IPS-20b (cell line): ENCODE results near the gene PLVAP.

ENCODE experiments used
- H3K27ac ChIP-seq: one replicate; pipeline ENCODE4 v1.5.1; 2013; ENCODE audit warnings: low read length
- H3K27me3 ChIP-seq: 2 replicates; pipeline ENCODE4 v1.6.1; 2013; ENCODE audit warnings: mild to moderate bottlenecking, low read length, inconsistent platforms; ENCODE audit not compliant: insufficient read depth
- H3K36me3 ChIP-seq: 2 replicates; pipeline ENCODE4 v1.6.1; 2013; ENCODE audit warnings: low read depth, mild to moderate bottlenecking, inconsistent platforms, low read length, moderate library complexity; ENCODE audit not compliant: insufficient read depth
- H3K4me1 ChIP-seq: 2 replicates; pipeline ENCODE4 v1.6.1; 2013; ENCODE audit warnings: mild to moderate bottlenecking, control low read depth, inconsistent platforms, low read length, moderate library complexity; ENCODE audit not compliant: insufficient read depth
- H3K4me3 ChIP-seq: 2 replicates; pipeline ENCODE4 v1.5.1; 2013; ENCODE audit warnings: mild to moderate bottlenecking, low read length, inconsistent platforms
- H3K9ac ChIP-seq: 2 replicates; pipeline ENCODE4 v1.6.1; 2013; ENCODE audit warnings: low read depth, mild to moderate bottlenecking, inconsistent platforms, low read length, moderate library complexity
- H3K9me3 ChIP-seq: 2 replicates; pipeline ENCODE4 v1.6.1; 2013; ENCODE audit warnings: mild to moderate bottlenecking, low read depth, low read length, inconsistent platforms; ENCODE audit not compliant: insufficient read depth

Gene PLVAP

GRCh38 chr19:17394891-17395415, 17.8 kb upstream of the PLVAP start:
- Histone ChIP-seq H3K4me1 (peaks cover 3% of the 10 kb centered on the region; the same call in 1 of the 2 replicates), H3K9ac (peak overlapping the region; percentile 39; the same call in 1 of the 2 replicates), H3K27me3 (peaks cover 3% of the 10 kb centered on the region; the same call in 1 of the 2 replicates), H3K36me3 (no peaks in the 10 kb centered on the region), H3K27ac (peak overlapping the region; percentile 76), H3K9me3 (no peaks in the 10 kb centered on the region), H3K4me3 (no peak overlapping the region)

- Histone ChIP-seq H3K9ac (no peak within 1 kb of the TSS), H3K27ac (no peak within 1 kb of the TSS), H3K9me3 (peaks cover 3% of the 10 kb centered on the region; the same call in 1 of the 2 replicates), H3K4me3 (no peak within 1 kb of the TSS), H3K36me3 (no peaks in the 10 kb centered on the region), H3K27me3 (peaks cover 7% of the 10 kb centered on the region; the same call in 1 of the 2 replicates), H3K4me1 (peaks cover 3% of the 10 kb centered on the region; the same call in 1 of the 2 replicates)
Observed at GRCh38 chr19:17393914-17394313, 16.8 kb upstream of the PLVAP start, which contains the start of gene CCDC194. CCDC194 (minus strand) TSS chr19:17394196; CDS start chr19:17394158, 38 bp downstream.

- H3K36me3 ChIP-seq: no peaks in the 10 kb centered on the region
- H3K4me3 ChIP-seq: no peak overlapping the region
- H3K4me1 ChIP-seq: peaks cover 3% of the 10 kb centered on the region; the same call in 1 of the 2 replicates
- no peak overlapping the region for H3K9ac ChIP-seq
- H3K27ac ChIP-seq: no peak overlapping the region
- H3K9me3 ChIP-seq: peaks cover 3% of the 10 kb centered on the region; the same call in 1 of the 2 replicates
- H3K27me3 ChIP-seq: peaks cover 7% of the 10 kb centered on the region; the same call in 1 of the 2 replicates
Observed at GRCh38 chr19:17393002-17393401, 15.9 kb upstream of the PLVAP start.

DNA sequence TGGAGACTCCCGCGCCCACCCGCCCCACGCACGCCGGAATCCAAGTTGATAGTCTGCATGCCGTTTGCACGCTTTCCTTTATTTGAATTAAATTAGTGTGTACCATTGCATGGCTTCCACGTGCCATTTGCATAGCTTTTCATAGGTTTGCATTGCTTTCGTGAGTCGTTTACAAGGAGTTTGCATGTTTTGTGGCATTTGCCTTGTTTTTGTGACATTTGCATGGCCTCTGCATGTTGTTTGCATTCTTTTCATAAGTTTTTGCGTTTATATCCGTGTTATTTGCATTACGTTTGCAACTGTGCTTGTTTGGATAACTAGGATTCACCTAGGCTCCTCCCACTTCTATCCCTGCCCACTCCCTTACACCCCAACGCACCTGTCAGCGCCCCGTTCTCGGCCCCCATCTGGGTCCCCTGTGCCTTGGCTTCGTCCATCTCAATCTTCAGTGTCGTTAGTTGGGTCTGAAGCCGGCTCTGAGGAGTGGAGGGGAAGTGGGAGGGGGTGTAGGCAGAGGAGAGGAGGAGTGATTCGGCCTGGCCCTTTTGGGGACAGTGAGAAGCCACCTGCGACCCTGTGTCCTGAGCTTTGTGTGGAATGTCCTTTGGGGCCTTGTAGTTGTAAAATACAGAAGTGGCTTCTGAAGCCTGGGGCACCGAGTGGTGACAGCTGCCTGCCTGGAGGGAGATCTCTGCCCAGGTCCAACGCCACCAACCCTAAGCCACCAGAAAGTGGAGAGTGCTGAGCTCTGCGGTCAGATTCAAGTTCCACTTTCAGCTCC, 14.4 kb upstream of the PLVAP start:
- peak overlapping the region; percentile 30; the same call in 1 of the 2 replicates for H3K9ac ChIP-seq
- no peak overlapping the region for H3K27ac ChIP-seq
- peak overlapping the region; percentile 83 for H3K4me3 ChIP-seq
- H3K27me3 ChIP-seq: peaks cover 7% of the 10 kb centered on the region; the same call in 1 of the 2 replicates
- H3K36me3 ChIP-seq: no peaks in the 10 kb centered on the region
- peaks cover 3% of the 10 kb centered on the region; the same call in 1 of the 2 replicates for H3K9me3 ChIP-seq
- H3K4me1 ChIP-seq: peaks cover 3% of the 10 kb centered on the region; the same call in 1 of the 2 replicates

DNA sequence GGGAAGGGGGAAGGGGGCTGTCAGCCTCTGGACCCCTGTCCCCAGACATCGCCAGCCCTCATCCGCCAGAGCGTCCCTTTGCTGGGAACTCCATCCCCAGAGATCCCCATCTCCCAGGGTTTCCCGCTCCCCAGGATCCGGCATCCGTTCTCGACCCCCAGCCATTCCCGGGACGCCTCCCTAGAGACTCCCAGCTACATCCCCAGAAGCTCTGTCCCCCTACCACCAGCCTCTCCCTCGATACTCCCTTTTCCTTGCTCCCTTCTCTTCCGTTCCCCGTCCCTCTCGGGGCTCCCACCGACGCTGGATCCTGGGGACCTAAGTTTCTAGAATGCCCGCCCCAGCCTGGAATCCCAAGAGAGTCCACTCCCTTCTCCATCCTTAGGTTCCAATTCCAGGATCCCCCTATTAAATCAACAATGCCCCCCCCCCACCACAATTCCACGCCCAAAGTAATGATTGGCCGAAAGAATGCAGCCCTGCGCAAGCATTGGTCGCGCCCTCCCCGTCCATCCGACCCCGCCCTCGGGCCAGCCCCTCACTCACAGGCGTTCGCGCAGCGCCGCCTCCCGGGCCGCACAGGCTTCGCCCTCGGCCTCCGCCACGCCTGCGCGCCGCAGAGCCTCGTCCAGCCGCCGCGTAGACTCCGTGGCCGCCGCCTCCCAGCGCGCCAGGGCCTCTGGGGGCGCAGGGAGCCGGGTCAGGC, 13.7 kb upstream of the PLVAP start:
- Histone ChIP-seq H3K27ac (no peak overlapping the region), H3K9me3 (peaks cover 3% of the 10 kb centered on the region; the same call in 1 of the 2 replicates), H3K9ac (peak overlapping the region; percentile 55; the same call in 1 of the 2 replicates), H3K36me3 (no peaks in the 10 kb centered on the region), H3K4me3 (peak overlapping the region; percentile 86), H3K27me3 (peaks cover 7% of the 10 kb centered on the region; the same call in 1 of the 2 replicates), H3K4me1 (peaks cover 3% of the 10 kb centered on the region; the same call in 1 of the 2 replicates)

- peaks cover 3% of the 10 kb centered on the region; the same call in 1 of the 2 replicates for H3K9me3 ChIP-seq
- H3K4me3 ChIP-seq: peak overlapping the region; percentile 86
- H3K27ac ChIP-seq: no peak overlapping the region
- H3K27me3 ChIP-seq: peaks cover 7% of the 10 kb centered on the region; the same call in 1 of the 2 replicates
- no peaks in the 10 kb centered on the region for H3K36me3 ChIP-seq
- H3K4me1 ChIP-seq: no peaks in the 10 kb centered on the region; the same call in 1 of the 2 replicates
- peak overlapping the region; percentile 55; the same call in 1 of the 2 replicates for H3K9ac ChIP-seq
Observed at GRCh38 chr19:17389957-17390664, 13.0 kb upstream of the PLVAP start.

DNA sequence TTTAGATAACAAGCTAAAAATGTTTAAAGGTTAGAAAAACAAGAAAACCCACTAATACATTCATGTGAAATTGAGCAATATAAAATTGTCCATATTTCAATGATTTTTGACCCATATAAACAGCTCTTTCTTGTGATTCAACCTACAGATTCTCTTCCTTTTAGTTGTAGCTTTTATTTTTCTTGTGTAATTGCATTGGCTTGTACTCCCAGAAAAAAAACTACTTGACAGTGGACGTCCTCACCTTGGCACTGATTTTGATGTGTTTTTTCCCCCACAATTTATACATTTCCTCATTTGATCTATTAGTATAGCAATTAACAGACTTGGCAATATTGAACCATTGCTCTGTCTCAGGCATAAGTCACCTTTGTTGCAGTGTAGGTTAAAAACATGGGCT, 12.1 kb upstream of the PLVAP start:
- Histone ChIP-seq H3K9me3 (peaks cover 3% of the 10 kb centered on the region; the same call in 1 of the 2 replicates), H3K36me3 (no peaks in the 10 kb centered on the region), H3K4me1 (no peaks in the 10 kb centered on the region; the same call in 1 of the 2 replicates), H3K27ac (no peak overlapping the region), H3K9ac (no peak overlapping the region), H3K4me3 (no peak overlapping the region), H3K27me3 (peaks cover 7% of the 10 kb centered on the region; the same call in 1 of the 2 replicates)

GRCh38 chr19:17385878-17386611, 8.9 kb upstream of the PLVAP start:
- H3K9ac ChIP-seq: no peak overlapping the region
- 0 out of 2 replicates have a peak, but pooled peaks cover 3% of the 10 kb centered on the region for H3K4me1 ChIP-seq
- H3K36me3 ChIP-seq: no peaks in the 10 kb centered on the region
- H3K9me3 ChIP-seq: peaks cover 3% of the 10 kb centered on the region; the same call in 1 of the 2 replicates
- H3K4me3 ChIP-seq: no peak overlapping the region
- H3K27ac ChIP-seq: no peak overlapping the region
- peaks cover 7% of the 10 kb centered on the region; the same call in 1 of the 2 replicates for H3K27me3 ChIP-seq

- no peak overlapping the region for H3K27ac ChIP-seq
- H3K4me1 ChIP-seq: peaks cover 12% of the 10 kb centered on the region; the same call in 1 of the 2 replicates
- H3K4me3 ChIP-seq: no peak overlapping the region
- H3K9ac ChIP-seq: no peak overlapping the region
- no peaks in the 10 kb centered on the region for H3K27me3 ChIP-seq
- H3K9me3 ChIP-seq: 0 out of 2 replicates have a peak, but pooled peaks cover 4% of the 10 kb centered on the region
- H3K36me3 ChIP-seq: no peaks in the 10 kb centered on the region
Observed at GRCh38 chr19:17380426-17381138, 3.4 kb upstream of the PLVAP start.

DNA sequence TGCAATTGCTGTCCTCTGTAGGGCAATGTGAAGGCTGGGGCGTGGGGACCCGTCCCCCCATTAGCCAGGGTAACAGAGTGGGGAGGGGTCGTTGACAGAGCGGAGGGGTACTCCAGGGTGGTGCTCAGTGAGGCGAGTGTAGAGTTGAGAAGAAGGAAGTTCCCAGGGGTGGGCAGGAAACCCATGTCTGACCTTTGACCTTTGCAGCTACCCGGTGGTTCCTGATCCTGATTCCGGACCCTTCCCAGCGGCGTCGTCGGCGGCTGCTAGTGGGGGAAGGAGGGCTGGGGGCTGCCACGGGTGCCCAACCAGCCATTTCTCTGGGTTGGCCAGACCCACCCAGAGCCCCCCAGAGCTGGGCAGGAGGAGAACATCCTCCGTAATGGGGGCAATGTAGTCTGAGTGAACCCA, 2.1 kb upstream of the PLVAP start:
- Histone ChIP-seq H3K27me3 (no peaks in the 10 kb centered on the region), H3K36me3 (no peaks in the 10 kb centered on the region), H3K9me3 (0 out of 2 replicates have a peak, but pooled peaks cover 4% of the 10 kb centered on the region), H3K9ac (no peak overlapping the region), H3K4me3 (no peak overlapping the region), H3K4me1 (peaks cover 12% of the 10 kb centered on the region; the same call in 1 of the 2 replicates), H3K27ac (peak overlapping the region; percentile 56)
